NCI-H2196 treated with DMSO at 0.1 percent for 48 hours (cell line): ENCODE measurements around the gene THOC7.

Source experiments
- DNase-seq: peaks from one replicate; lab custom pipeline; 2025; ENCODE audit not compliant: unreplicated experiment; lab: John Stamatoyannopoulos, UW

The THOC7 gene

DNA sequence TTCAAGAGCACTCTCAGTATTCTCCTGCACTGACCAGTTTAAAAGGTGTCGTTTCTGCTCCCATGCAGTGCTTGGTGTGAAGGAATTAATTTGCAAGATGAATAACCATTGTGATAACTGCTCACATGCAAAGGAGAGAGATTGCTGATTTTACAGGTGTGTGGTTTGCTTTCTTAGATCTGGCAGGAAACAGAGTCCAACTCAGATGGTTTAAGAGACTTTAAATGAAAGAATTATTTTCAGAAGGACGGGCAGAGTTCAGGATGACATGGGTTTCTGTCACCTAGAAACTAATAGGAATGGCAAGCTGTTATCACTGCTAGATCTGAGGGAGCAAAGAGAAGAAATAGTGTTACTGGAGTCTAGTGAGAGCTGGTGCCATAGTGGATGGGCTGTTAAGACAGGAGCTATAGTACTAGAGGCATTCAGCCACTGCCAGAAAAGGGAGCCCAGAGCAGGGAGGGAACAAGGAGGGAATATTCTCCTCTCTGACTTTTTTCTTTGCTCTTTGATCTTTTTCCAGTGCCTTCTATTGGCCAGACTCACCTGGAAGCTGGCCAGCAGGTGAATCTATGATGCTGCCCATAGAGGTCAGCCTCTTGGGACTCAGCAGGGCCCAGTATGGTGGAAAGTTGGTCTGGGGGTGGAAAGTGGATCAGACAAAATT lies 14.9 kb upstream of the THOC7 start:
- DNase-seq = no peak

DNA sequence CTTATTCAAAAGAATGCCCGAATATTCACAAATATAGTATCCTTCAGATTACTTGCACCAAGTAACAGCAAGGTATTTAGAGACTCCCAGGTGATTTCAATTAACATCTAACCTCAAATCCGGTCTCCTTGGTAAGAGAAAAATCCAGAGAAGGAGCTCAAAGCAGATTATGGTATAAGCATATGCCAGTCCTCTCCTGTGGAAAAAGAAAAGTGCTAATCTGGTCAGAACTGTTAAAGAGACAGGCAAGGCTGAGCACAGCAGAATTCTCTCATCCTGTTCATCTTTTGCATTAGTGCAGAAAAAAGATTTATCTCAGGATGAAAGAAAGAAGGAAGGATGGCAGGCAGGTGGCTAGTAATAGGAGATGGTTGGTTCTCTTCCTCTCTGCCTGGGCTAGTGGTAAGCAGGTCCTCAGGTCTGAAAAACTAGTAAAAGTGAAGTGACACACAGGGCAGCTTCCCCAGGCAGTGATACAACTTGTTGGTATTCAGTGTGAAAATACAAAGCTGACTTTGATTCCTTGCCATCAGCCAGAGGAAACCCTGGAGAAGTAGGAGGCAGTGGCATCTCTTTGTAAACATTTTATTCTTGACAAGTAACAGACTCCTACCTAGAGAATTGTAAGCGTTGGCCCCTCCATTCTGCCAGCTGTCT lies 14.3 kb upstream of the THOC7 start:
- DNase-seq = no peak

DNA sequence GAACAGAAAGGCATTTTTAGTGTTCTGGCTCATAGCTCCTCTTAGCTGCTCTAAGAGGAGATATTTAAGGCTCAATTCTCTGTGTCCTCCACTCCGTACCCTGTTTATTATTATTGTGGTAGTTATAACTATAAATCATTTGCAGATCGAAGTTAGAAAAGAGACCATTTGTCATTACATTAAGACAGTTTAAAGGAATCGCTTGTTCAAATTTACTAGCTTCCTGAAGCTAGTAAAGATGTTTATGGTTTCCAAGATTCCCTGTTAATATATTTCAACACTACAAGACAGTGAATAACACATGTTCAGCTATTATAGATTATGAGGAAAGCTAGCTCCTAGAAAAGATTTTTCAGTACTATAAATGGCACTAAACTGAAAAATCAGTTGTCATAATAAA lies 12.7 kb upstream of the THOC7 start:
- no peak for DNase-seq

DNA sequence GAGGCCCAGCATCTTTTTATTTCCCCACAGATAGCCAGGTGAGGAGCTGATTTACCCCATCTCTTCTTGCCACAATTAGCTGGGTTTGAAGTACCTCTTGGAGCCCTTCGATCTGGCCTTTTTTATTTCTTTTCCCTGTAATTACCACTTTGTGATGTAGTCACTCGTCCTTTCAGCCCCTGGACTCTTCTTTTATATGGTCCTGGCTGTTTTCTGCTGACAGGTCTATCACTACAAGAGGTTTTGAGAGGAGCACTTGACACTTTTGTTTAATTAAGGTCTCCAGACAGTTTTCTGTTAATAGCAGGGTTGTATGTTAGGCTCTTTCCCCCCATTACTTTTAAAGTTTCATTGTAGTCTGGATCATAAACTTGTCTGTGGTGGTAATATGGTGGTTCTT lies 11.9 kb upstream of the THOC7 start:
- DNase-seq = no peak

GRCh38 chr3:63874769-63875168 lies 11.2 kb upstream of the THOC7 start:
- DNase-seq = no peak

DNA sequence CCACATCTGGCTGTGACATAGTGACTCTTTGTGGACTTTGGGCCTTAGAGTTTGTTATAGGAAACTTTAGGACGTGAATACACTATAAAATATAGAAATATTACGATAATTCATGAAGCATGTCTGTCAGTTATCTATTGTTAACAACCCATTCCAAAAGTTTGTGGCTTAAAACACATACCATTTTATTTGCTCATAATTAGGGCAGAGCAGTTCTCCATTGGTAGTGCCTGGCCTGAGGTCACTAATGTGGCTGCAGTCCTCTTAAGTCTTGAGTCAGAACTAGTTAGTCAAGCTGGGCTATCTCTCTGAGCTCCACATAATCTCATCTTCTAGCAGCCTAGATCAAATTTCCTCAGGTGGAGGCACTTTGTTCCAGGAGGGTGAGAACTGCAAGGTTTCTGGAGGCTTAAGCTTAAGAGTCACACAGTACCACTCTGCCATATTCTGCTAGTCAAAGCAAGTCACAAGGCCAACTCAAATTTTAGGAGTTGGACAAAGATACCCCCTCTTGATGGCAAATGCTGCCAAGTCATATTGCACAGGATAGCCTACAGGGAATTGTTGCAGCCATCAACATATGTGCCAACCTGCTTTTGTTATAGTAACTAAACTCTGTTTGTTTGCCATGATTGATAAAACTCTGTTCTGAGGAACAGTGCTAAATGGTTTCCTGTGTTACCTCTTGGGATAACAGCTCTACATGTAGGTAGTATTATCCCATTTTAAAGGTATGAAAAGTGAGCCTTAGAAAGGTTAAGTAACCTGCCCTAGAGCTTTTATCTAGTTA lies 8.7 kb upstream of the THOC7 start:
- no peak for DNase-seq

- no peak for DNase-seq
Measured at GRCh38 chr3:63870615-63871005, 7.0 kb upstream of the THOC7 start.

- no peak for DNase-seq
Measured at GRCh38 chr3:63869940-63870614, 6.5 kb upstream of the THOC7 start.

- DNase-seq = no peak
Measured at GRCh38 chr3:63867225-63867624, 3.6 kb upstream of the THOC7 start.

GRCh38 chr3:63864965-63865327 lies 1.3 kb upstream of the THOC7 start:
- DNase-seq = no peak

- no peak for DNase-seq
Measured at GRCh38 chr3:63864008-63864964, 681 bp upstream of the THOC7 start.

- no peak for DNase-seq
Measured at GRCh38 chr3:63862804-63863149, 828 bp downstream of the THOC7 start.

- no peak for DNase-seq
Measured at GRCh38 chr3:63861306-63861705, 2.3 kb downstream of the THOC7 start.

DNA sequence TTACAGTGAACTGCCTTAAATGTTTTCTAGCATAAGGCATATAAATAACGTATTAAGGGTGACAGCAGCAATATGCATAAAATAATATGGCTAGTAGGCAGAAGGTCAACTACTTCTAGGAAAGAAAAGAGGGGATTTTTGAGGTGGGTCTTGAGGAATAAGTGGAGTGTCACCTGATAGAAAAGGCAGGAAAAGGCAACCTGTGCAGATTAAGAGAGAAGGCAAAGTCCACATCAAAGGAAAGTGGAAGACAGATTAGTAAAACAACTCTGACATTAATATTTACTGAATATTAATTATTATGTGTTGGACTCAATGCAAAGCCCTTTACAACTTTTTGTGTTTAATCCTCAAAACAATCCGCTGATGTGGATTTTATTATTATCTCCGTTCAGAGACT lies 2.8 kb downstream of the THOC7 start:
- no peak for DNase-seq

DNA sequence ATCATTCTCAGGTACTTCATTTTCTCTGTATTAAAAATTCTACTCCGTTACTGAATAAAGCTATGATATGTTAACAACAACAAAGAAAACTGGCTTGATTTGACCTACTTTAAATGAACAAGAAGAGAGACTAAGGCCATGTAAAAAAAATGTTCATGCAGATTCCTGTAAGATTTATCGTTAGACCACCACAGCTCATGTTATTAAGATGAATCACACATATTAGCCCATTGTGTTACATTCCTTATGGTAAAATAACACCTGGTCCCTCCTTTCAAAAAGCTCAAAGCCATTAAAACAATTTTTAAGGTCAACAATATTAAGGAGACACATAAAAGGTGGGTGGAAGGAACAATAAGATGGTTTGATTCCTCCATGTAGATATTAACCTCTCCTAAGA lies 6.3 kb downstream of the THOC7 start:
- no peak for DNase-seq

GRCh38 chr3:63855333-63855940 lies 8.2 kb downstream of the THOC7 start:
- no peak for DNase-seq

DNA sequence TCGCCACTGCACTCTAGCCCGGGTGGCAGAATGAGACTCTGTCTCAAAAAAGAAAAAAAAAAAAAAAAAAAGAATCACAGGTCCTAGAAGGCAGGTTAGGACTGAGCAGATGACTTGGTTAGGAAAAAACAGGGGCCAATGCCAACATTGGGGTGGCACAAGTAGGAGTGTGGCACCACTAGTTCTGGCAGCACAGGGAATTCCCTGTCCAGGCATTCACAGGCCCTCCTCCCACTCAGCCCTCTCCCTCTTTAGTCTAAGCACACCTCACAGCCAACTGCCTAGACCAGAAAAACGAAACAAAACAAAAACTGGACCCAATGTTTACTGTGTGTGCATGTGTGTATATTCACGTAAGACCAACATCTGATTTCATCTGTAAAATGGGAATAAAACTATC lies 10.5 kb downstream of the THOC7 start:
- no peak for DNase-seq

DNA sequence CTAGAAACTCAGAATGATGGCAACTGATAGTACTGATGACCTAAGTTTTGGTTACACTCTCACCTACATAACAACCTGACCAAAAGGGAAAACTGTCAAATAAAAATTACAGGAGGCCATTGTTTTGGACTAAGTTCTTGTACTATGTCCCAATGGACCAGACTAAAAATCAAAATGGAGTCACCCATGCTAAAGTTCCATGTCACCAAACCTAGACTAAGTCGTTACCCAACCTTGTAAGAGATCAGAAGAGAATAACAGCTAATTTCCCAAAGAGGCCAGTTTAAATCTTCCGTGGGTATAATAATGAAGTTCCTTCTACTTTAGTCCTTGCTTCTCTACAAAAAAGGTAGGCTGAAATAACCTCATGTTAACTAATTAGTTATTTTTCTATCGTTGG lies 12.3 kb downstream of the THOC7 start:
- DNase-seq = no peak

DNA sequence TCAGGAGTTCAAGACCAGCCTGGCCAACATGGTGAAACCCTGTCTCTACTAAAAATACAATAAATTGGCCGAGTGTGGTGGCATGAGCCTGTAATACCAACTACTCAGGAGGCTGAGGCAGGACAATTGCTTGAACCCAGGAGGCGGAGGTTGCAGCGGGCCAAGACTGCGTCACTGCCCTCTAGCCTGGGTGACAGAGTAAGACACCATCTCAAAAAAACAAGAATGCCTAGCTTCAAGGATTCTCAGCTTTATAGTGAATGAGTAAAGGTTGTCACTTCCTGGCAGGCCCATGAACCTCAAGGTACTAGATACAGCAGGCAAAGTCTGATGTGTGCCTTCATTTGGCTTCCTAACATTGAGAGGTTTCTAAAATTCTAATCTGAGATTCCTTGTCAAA lies 14.4 kb downstream of the THOC7 start:
- no peak for DNase-seq

DNA sequence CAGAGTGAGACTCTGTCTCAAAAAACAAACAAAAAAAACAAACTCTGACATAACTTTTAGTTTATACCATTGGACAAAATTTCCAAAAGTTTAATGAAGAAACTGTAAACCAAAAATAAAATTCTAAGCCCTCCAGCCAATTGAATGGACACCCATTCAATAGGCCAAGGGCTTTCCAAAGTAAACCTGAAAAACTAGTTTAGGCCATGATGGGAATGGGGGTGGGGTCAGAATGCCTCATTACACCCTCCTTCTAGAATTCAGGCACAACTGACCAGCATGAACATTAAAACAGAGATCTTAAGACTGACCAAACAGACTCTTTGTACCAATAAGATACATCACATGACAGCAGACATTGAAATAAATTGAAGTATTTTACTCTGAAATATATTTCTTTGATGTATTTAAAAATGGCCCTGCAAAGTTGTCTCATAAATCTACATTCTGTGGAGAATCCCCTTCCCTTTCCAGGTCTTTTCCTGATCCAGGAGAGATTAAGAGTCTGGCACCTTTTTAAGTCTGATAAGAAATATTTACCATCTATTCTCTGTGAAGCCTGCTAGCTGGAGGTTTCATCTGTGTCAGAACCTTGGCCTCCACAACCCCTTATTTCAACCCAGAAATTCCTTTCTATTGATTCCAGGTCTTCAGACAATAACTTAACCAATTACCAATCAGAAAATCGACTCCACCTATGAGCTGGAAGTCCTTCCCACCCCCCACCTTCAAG lies 15.7 kb downstream of the THOC7 start:
- DNase-seq = no peak
